ENCODE measurements around the gene KRT80.

DNA sequence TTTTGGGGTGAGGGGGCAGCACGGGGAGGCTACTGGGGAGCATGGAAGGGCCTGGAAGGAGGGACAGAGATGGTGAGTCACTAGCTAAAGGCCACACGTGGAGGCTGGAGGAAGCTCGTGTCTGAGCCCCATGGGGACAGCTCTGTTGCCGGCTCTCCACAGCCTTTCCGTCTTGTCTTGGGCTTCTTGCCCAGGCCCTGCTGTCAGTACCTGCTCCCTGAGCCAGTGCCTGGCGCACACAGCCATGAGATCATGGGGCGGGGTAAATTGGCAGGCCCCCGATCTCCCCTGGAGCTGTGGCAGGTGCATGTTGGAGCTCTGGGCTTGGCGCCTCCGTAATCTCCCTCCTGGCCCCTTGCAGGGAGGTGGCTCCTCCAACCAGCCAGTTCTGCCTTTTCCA is 16.1 kb upstream of the KRT80 start:
- TF ChIP-seq, protein P1, sequence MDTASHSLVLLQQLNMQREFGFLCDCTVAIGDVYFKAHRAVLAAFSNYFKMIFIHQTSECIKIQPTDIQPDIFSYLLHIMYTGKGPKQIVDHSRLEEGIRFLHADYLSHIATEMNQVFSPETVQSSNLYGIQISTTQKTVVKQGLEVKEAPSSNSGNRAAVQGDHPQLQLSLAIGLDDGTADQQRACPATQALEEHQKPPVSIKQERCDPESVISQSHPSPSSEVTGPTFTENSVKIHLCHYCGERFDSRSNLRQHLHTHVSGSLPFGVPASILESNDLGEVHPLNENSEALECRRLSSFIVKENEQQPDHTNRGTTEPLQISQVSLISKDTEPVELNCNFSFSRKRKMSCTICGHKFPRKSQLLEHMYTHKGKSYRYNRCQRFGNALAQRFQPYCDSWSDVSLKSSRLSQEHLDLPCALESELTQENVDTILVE (CRISPR knock-in tag; IDR thresholded peaks at IDR 0.05), result no peak
- TF ChIP-seq, protein P2, sequence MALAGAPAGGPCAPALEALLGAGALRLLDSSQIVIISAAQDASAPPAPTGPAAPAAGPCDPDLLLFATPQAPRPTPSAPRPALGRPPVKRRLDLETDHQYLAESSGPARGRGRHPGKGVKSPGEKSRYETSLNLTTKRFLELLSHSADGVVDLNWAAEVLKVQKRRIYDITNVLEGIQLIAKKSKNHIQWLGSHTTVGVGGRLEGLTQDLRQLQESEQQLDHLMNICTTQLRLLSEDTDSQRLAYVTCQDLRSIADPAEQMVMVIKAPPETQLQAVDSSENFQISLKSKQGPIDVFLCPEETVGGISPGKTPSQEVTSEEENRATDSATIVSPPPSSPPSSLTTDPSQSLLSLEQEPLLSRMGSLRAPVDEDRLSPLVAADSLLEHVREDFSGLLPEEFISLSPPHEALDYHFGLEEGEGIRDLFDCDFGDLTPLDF (CRISPR knock-in tag; IDR thresholded peaks at IDR 0.05), result no peak
- TF ChIP-seq ZNF10 (CRISPR knock-in tag; IDR thresholded peaks at IDR 0.05; ENCODE audit: borderline replicate concordance, low read depth), result no peak
- TF ChIP-seq ZNF501 (CRISPR knock-in tag; IDR thresholded peaks at IDR 0.05), result no peak
- no peak for TF ChIP-seq MAFG (CRISPR knock-in tag; IDR thresholded peaks at IDR 0.05)
- no peak for TF ChIP-seq ZNF317 (CRISPR knock-in tag; IDR thresholded peaks at IDR 0.05)
- no peak for TF ChIP-seq MYC (CRISPR knock-in tag; IDR thresholded peaks at IDR 0.05; ENCODE audit: borderline replicate concordance)
- TF ChIP-seq POLR2A (IDR thresholded peaks at IDR 0.05; ENCODE audit: insufficient read depth in 1 of 2, low read depth in 2 of 2, low read length in 2 of 2), result no peak
- TF ChIP-seq SMAD3 (CRISPR knock-in tag; IDR thresholded peaks at IDR 0.05), result no peak
- TF ChIP-seq SRY (CRISPR knock-in tag; IDR thresholded peaks at IDR 0.05), result no peak
